Right lobe of liver (tissue), 4 donors: ENCODE measurements around the gene ARPC1B.
A peak's percentile ranks its signal among the peaks of the same experiment; 100 is the strongest.

Experiments
- POLR2A ChIP-seq: fragments of 450-650 bp; IDR thresholded peaks from one replicate; pipeline ENCODE4 v1.6.1; 2017; ENCODE audit warnings: antibody characterized with exemption, mild to moderate bottlenecking
- TF ChIP-seq, protein P1 (sequence below), 4 donors: fragments of 200-600 bp in 3 of 4; fragments of 450-650 bp in 1 of 4; IDR thresholded peaks; one replicate each; pipeline versions ENCODE4 v1.5.1 to v1.8.0; 2016 to 2022; ENCODE audit warnings: antibody characterized with exemption in 4 of 4, mild to moderate bottlenecking in 2 of 4
- donor health status: DM: no; HTN: no; CAD: no.
- donor health status: DM: no; HTN: no; CAD: no.
- donor health status: DM: no; HTN: yes; CAD: no.

DNA sequence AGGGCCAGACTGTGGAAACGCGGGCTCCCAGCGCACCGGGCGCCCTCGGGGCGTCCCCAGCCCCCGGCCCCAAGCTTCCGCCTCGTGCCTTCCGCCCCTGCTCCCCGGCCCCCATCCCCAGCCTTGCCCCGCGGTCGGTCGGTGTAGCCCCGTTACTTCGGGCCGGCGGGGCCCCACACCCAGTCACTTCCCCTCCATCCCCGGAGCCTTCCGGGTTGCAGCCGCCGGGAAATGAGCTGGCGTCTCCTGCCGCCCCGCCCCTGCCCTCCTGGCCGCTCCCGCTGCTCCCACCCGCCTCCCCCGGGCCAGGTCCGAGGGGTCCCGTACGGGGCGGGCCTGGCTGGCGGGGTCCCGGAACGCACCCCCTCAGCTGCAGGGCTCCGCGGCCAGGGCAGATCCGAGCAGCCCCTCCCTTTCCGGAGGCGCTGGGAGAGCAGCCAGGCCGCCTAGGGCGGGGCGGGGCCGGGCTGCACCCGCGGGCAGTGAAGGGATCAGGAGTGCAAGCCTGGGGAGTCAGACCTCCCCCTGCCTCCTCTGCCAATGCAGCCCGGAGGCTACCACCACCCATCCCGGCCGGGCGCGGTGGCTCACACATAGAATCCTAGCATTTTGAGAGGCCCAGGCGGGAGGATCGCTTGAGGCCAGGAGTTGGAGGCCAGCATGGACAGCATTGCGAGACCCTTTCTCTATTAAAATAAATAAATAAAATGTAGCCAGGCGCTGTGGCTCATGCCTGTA is 709 bp downstream of the ARPC1B start:
- TF ChIP-seq POLR2A, result peak; percentile 41
- TF ChIP-seq, protein P1, sequence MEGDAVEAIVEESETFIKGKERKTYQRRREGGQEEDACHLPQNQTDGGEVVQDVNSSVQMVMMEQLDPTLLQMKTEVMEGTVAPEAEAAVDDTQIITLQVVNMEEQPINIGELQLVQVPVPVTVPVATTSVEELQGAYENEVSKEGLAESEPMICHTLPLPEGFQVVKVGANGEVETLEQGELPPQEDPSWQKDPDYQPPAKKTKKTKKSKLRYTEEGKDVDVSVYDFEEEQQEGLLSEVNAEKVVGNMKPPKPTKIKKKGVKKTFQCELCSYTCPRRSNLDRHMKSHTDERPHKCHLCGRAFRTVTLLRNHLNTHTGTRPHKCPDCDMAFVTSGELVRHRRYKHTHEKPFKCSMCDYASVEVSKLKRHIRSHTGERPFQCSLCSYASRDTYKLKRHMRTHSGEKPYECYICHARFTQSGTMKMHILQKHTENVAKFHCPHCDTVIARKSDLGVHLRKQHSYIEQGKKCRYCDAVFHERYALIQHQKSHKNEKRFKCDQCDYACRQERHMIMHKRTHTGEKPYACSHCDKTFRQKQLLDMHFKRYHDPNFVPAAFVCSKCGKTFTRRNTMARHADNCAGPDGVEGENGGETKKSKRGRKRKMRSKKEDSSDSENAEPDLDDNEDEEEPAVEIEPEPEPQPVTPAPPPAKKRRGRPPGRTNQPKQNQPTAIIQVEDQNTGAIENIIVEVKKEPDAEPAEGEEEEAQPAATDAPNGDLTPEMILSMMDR (IDR thresholded peaks at IDR 0.05), result no peak
